ENCODE measurements around the gene FAM185A. TPM values are rescaled to one million over a fixed set of nuclear protein-coding genes. Genes with fewer than 3 reads are reported as not detected.
A peak's percentile ranks its signal among the peaks of the same experiment; 100 is the strongest.
"Not testable (repeated sequence)": the region's sequence is repeated elsewhere in the genome, so short reads cannot be mapped to it uniquely, and the experiment has no call there.

The FAM185A gene
- total RNA-seq (2014; rRNA removed) = 10.0 and 12.8 TPM in 2 replicates
- percentile 69 among the genes with signal in this experiment for Bru-seq, nascent RNA
- percentile 58 among the genes with signal in this experiment for BruChase-seq, experiment 1, labeled RNA remaining after a 6-hour chase
- percentile 73 among the genes with signal in this experiment for BruChase-seq, experiment 2, labeled RNA remaining after a 2-hour chase
- long read RNA-seq, partial matches to known transcripts = 1 of 25 reads
- long read RNA-seq, other reads (novel, unspliced or antisense) = 16 of 25 reads

GRCh38 chr7:102748605-102749444 is at the start of gene FAM185A:
FAM185A (plus strand) TSS chr7:102748999; CDS start chr7:102749208, 209 bp downstream.
- intact Hi-C loops (cut with micrococcal nuclease); H3F3A ChIP-seq (ENCODE audit: low read length, unreplicated experiment); H3K9me3 ChIP-seq (ENCODE audit: low read length); H3K27me3 ChIP-seq (ENCODE audit: low read length); H3K27ac ChIP-seq (ENCODE audit: low read length); H4K20me1 ChIP-seq (ENCODE audit: low read length); H3K36me3 ChIP-seq (ENCODE audit: low read depth, low read length); H3K4me1 ChIP-seq (ENCODE audit: insufficient read depth, low read length); H3K9me2 ChIP-seq (replicated peaks; ENCODE audit: low read length): not testable (repeated sequence)
- Histone ChIP-seq H3K79me2 (ENCODE audit: low read length) (peaks cover 19% of the 10 kb centered on the region), H3K4me2 (ENCODE audit: low read length) (peak within 1 kb of the TSS; percentile 94), H3K4me3 (ENCODE audit: low read length) (peak within 1 kb of the TSS; percentile 78), H2AFZ (ENCODE audit: low read length) (peak within 1 kb of the TSS; percentile 98), H3K9ac (ENCODE audit: low read length) (peak within 1 kb of the TSS; percentile 76)
- ATAC-seq (peak; percentile 96), DNase-seq (peak; percentile 99)
- TSS peak; percentile 57 for BruUV-seq (replicated peaks)
- ChIA-PET CTCF (interaction anchor here (0.7 to 1.3 kb wide), 3 partner anchors 313 to 404 kb away, joined by 3 to 18 read pairs (median 3); partner anchors contain the start of gene ARMC10), POLR2A (ENCODE audit: unreplicated experiment) (interaction anchor here (0.7 to 0.8 kb wide), 3 partner anchors 20 to 326 kb away, joined by 4 to 27 read pairs (median 5); partner anchors contain the start of genes ARMC10 and FBXL13)

- H3K79me2 ChIP-seq (ENCODE audit: low read length); H4K20me1 ChIP-seq (ENCODE audit: low read length); CTCF ChIA-PET; H3K27me3 ChIP-seq (ENCODE audit: low read length); H3F3A ChIP-seq (ENCODE audit: low read length, unreplicated experiment); intact Hi-C loops (cut with micrococcal nuclease); H3K9ac ChIP-seq (ENCODE audit: low read length); POLR2A ChIA-PET (ENCODE audit: unreplicated experiment); H3K36me3 ChIP-seq (ENCODE audit: low read depth, low read length); H3K4me3 ChIP-seq (ENCODE audit: low read length); H3K9me2 ChIP-seq (replicated peaks; ENCODE audit: low read length); H3K9me3 ChIP-seq (ENCODE audit: low read length); H3K4me1 ChIP-seq (ENCODE audit: insufficient read depth, low read length); BruUV-seq (replicated peaks): not testable (repeated sequence)
- DNase-seq (peak; percentile 10), ATAC-seq (peak; percentile 43)
- Histone ChIP-seq H2AFZ (ENCODE audit: low read length) (peak overlapping the region; percentile 60; the same call in 1 of the 2 replicates), H3K4me2 (ENCODE audit: low read length) (peak overlapping the region; percentile 68), H3K27ac (ENCODE audit: low read length) (peak overlapping the region; percentile 63)
These were observed 35.6 kb upstream of the FAM185A start for GRCh38 chr7:102713011-102713690.

- POLR2A ChIA-PET (ENCODE audit: unreplicated experiment); CTCF ChIA-PET; H3K4me3 ChIP-seq (ENCODE audit: low read length): not testable (repeated sequence)
These were observed 35.1 kb upstream of the FAM185A start for GRCh38 chr7:102713691-102714080.

GRCh38 chr7:102714774-102715522 is 33.9 kb upstream of the FAM185A start:
- CTCF ChIA-PET; H3K9ac ChIP-seq (ENCODE audit: low read length); H3F3A ChIP-seq (ENCODE audit: low read length, unreplicated experiment); H3K4me1 ChIP-seq (ENCODE audit: insufficient read depth, low read length); H2AFZ ChIP-seq (ENCODE audit: low read length); H3K9me2 ChIP-seq (replicated peaks; ENCODE audit: low read length); H4K20me1 ChIP-seq (ENCODE audit: low read length); H3K4me2 ChIP-seq (ENCODE audit: low read length); DNase-seq; BruUV-seq (replicated peaks); H3K9me3 ChIP-seq (ENCODE audit: low read length); H3K27ac ChIP-seq (ENCODE audit: low read length); ATAC-seq; H3K79me2 ChIP-seq (ENCODE audit: low read length); H3K4me3 ChIP-seq (ENCODE audit: low read length); H3K27me3 ChIP-seq (ENCODE audit: low read length); intact Hi-C loops (cut with micrococcal nuclease); POLR2A ChIA-PET (ENCODE audit: unreplicated experiment); H3K36me3 ChIP-seq (ENCODE audit: low read depth, low read length): not testable (repeated sequence)

More at GRCh38 chr7:102713691-102714080, 35.1 kb upstream of the FAM185A start:
- Histone ChIP-seq H3K4me2 (ENCODE audit: low read length) (peak overlapping the region; percentile 68; the same call in 1 of the 2 replicates), H2AFZ (ENCODE audit: low read length) (peak overlapping the region; percentile 60; the same call in 1 of the 2 replicates), H3K27ac (ENCODE audit: low read length) (peak overlapping the region; percentile 63)
- H3K9me2 ChIP-seq (replicated peaks; ENCODE audit: low read length); H3K79me2 ChIP-seq (ENCODE audit: low read length); H3K9me3 ChIP-seq (ENCODE audit: low read length); intact Hi-C loops (cut with micrococcal nuclease); H4K20me1 ChIP-seq (ENCODE audit: low read length); H3K4me1 ChIP-seq (ENCODE audit: insufficient read depth, low read length); H3K36me3 ChIP-seq (ENCODE audit: low read depth, low read length); H3K27me3 ChIP-seq (ENCODE audit: low read length); BruUV-seq (replicated peaks); H3K9ac ChIP-seq (ENCODE audit: low read length); DNase-seq; H3F3A ChIP-seq (ENCODE audit: low read length, unreplicated experiment): not testable (repeated sequence)
- peak; percentile 94 for ATAC-seq

- H3K36me3 ChIP-seq (ENCODE audit: low read depth, low read length); H3K79me2 ChIP-seq (ENCODE audit: low read length); H3K9me3 ChIP-seq (ENCODE audit: low read length); DNase-seq; H3K4me1 ChIP-seq (ENCODE audit: insufficient read depth, low read length); H3K27ac ChIP-seq (ENCODE audit: low read length); POLR2A ChIA-PET (ENCODE audit: unreplicated experiment); H4K20me1 ChIP-seq (ENCODE audit: low read length); H3K9ac ChIP-seq (ENCODE audit: low read length); intact Hi-C loops (cut with micrococcal nuclease); BruUV-seq (replicated peaks); H3K27me3 ChIP-seq (ENCODE audit: low read length); H3K4me2 ChIP-seq (ENCODE audit: low read length); H3K9me2 ChIP-seq (replicated peaks; ENCODE audit: low read length); H3K4me3 ChIP-seq (ENCODE audit: low read length); CTCF ChIA-PET; H2AFZ ChIP-seq (ENCODE audit: low read length); H3F3A ChIP-seq (ENCODE audit: low read length, unreplicated experiment): not testable (repeated sequence)
- peak; percentile 14; the same call in 1 of the 2 replicates for ATAC-seq
These were observed 33.1 kb upstream of the FAM185A start for GRCh38 chr7:102715718-102716117.

- H3K79me2 ChIP-seq (ENCODE audit: low read length); ATAC-seq; CTCF ChIA-PET; H2AFZ ChIP-seq (ENCODE audit: low read length); DNase-seq; H3K9ac ChIP-seq (ENCODE audit: low read length); H3K4me3 ChIP-seq (ENCODE audit: low read length); H4K20me1 ChIP-seq (ENCODE audit: low read length); intact Hi-C loops (cut with micrococcal nuclease); H3K36me3 ChIP-seq (ENCODE audit: low read depth, low read length); H3K27me3 ChIP-seq (ENCODE audit: low read length); H3F3A ChIP-seq (ENCODE audit: low read length, unreplicated experiment); POLR2A ChIA-PET (ENCODE audit: unreplicated experiment); H3K4me1 ChIP-seq (ENCODE audit: insufficient read depth, low read length); H3K27ac ChIP-seq (ENCODE audit: low read length); H3K9me2 ChIP-seq (replicated peaks; ENCODE audit: low read length); BruUV-seq (replicated peaks); H3K4me2 ChIP-seq (ENCODE audit: low read length); H3K9me3 ChIP-seq (ENCODE audit: low read length): not testable (repeated sequence)
These were observed 30.3 kb upstream of the FAM185A start for GRCh38 chr7:102718491-102718890.
